HG03103 (cell line): ENCODE results near the gene MAD2L1BP.
A peak's percentile ranks its signal among the peaks of the same experiment; 100 is the strongest.
"Not testable (repeated sequence)": the region's sequence is repeated elsewhere in the genome, so short reads cannot be mapped to it uniquely, and the experiment has no call there.

Experiments used
- ATAC-seq: cut with Tn5 transposase; IDR thresholded peaks from one replicate; pipeline ENCODE4 v1.9.1; 2021; ENCODE audit warnings: low read depth; ENCODE audit not compliant: unreplicated experiment

MAD2L1BP gene

DNA sequence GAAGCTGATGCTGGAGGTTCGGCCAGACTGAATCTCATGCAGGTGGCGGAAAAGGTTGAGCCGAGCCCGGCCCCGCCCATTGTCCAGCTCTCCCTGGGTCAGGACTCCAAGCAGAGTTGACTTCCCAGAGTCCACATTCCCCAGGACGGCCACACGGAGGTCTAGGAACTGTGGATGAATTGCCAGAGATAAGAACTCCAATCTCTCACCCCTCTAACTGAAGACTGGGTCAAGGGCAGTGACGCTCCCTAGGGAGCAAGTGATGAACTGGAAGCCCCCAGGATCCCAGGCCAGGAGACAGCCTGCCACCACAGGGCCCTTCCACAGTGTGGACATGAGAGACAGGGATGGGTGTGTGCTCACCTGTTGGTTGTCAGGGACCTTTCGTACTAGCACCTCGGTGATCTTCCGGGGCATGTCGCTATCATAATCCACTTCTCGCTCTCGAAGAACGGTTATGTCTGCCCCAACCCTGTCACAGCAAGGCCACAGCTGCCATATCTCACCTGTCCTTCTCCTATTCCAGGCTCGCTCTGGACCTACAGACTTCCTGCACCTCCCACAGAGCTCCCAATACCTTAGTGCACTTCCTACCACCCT, 10.1 kb upstream of the MAD2L1BP start:
- ATAC-seq, result no peak

DNA sequence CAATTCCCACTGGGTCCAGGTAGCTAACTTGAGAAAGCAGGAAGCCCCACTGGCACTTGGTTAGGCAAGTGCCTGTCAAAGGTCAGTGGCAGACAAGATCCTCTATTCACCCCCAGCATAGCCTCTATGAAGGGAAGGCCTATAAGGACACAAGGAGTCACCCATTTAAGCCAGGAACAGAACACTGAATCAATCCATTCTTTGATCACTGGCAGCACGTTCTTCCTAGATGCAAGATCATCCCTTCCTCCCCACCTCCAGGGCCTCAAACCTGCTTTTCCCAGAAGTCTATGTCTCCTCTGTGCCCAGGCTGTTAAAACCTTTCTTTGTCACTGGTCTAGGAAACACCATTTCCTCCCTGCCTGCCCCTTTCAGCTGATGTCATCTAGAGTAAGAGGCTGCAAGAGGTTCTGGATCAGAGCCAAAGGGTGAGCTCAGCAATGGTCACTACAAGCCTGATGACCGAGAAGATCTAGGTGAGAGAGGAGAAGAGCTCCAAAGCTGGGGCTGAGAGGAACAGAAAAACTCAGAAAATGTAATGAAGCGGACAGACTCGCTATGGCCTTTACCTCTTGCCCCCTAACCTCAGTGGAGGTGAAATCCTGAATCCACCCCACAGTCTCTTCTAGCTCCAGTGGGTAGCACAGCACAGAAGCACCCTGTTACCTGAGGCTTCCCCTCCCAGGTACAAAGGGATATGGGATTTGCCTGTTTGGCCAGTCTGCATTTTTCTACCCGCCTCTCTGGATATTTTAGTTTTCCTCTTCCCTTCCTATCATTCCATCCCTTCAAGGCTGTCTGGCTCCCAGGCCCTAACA, 8.4 kb upstream of the MAD2L1BP start:
- no peak for ATAC-seq

DNA sequence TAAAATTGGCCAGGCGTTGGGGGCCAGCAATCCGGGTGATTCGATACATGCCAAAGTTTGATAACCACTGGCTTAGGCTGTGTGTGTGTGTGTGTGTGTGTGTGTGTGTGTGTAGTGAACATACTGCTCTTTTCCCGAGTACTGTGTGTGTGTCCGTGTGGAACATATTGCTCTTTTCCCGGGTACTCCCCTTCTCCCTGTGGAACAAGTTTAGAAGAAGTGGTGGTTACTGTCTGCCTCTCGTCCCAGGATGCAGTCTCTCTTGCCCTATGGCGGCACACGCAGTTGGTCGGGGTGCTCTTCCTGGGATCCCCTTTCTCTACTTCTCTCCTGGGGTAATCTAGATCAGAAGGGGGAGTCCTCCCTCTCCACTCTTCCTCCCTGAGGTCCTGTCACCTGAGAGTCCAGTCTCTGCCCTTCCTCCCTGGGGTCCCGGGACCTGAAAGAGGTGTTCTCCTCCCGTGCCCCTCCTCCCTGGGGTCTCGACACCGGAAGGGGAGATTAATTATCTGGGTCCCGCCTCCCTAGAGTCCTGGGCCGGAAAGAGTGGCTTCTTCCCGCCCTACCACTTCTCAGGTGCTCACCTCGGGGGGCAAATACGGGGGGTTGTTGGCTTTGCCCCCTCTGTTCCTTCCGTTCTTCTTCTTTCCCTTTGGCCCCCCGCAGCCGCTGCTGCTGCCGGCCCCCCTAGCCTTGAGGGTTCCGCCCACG, 7.1 kb upstream of the MAD2L1BP start:
- no peak for ATAC-seq

DNA sequence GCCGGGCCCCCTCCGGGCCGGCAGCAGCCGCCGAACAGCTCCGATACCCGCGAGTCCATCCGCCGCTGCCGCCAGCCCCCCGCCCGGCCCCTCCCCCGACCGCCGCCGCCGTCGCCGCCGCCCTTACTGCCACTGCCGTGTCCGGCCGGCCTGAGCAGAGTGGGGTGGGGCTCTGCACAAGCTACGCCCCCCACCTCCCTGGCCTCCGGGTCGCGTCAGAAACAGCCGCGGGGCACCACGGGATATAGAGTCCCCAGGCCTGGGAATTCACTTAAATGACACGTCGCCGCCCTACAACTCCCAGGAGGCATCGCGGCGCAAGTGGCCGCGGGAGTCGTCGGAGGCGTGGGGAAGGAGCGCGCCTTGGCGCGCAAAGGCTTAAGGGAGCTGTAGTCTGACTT, 6.5 kb upstream of the MAD2L1BP start, which contains the start of gene GTPBP2:
Gene GTPBP2 (minus strand): TSS at position 161 of the 401 bp plus-strand sequence. CDS start 102 bp downstream, at position 59.
- peak; percentile 82 for ATAC-seq

DNA sequence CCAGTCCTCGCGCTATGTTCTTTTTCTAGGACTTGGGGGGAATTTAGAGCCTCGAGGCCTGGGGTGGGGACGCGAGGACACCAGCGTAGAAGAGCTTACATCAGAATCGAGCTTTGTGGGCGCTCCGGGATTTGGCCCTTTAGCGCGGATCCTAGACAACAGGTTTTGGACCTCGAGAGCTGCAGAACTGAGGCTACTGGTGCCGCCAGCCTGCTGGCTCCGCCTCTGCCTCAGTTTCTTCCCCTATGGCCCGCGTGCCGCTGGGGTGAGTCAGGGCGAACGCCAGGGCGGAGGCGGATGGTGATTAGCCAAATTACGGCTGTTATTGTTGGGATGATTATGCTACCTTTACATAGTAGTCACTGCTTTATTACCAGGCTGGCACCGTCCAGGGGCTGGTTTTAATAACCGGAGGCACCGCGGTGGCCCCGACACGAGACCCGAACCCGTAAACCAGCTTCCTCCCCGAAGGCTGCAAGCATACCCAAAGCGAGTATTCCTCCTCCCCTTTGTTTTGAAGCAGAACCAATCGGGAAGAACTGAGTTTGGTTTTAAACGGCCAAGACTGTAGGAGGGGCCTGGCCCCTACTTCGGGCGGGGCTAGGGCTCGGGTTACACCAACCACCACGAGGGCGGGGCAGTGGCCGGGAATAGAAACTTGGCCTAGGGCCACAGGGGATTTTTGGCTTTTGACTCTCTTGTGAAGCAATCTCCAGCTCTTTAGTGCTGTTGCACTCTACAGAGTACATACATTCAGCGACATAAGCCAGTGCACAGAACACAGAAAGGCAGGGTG, 5.9 kb upstream of the MAD2L1BP start:
- ATAC-seq, result peak; percentile 55

DNA sequence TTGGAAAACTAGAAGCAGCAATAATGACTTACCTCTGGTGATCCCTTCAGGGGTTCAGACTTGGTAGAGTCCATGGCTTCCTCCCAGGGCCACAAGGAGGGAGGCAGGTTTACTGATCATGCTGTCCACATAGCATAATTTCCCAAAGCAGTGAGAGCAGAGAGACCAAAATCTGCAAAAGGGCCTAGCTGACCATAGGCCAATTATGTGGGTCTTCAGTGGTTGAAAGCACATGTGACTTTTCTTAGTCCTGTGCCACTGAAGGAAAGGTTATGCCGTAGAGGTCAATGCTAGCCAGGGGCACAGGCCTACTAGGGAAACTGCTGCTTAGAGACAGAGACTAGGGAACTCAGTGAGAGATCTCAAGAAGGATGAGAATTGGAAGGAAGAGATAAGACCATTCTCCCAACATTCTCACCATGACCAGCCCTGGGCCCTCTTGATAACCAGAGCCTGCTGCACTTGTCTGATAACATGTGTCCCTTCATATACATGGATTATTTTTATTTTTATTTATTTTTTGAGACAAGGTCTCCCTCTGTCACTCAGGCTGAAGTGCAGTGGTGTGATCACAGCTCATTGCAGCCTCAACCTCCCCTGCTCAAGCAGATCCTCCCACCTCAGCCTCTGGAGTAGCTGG, 4.5 kb upstream of the MAD2L1BP start:
- ATAC-seq, result no peak

DNA sequence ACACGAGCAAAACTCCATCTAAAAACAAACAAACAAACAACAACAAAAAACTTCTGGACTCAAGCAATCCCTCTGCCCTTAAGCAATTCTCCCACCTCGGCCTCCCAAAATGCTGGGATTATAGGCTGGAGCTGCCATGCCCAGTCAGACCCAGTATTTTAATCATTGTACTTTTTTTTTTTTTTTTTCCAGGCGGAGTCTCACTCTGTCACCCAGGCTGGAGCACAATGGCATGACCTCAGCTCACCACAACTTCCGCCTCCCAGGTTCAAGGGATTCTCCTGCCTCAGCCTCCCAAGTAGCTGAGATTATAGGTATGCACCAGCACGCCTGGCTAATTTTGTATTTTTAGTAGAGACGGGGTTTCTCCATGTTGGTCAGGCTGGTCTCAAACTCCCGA, 2.6 kb upstream of the MAD2L1BP start:
- ATAC-seq, result not testable (repeated sequence)

DNA sequence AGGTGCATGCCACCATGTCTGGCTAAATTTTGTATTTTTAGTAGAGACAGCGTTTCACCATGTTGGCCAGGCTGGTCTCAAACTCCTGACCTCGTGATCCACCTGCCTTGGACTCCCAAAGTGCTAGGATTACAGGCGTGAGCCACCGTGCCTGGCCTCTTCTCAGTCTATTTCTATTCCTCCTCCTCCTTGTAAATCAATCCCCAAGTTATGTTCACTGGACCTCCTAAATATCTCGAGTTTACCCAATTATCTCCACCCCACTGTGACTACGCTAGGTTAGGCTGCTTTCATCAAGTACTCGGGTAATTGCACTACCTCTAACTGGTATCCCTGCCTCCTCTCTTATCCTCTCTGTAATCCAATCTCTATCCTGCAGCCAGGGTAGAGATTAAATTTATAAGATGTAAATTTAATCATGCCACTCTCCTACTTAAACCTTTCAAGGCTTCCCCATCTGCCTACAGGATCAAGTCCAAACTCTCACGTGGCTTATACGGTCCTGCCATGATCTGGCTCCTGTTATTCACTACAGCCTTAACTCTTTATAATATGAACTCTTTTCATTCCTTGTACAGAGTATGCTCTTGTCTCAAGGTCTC, 837 bp upstream of the MAD2L1BP start:
- no peak for ATAC-seq

DNA sequence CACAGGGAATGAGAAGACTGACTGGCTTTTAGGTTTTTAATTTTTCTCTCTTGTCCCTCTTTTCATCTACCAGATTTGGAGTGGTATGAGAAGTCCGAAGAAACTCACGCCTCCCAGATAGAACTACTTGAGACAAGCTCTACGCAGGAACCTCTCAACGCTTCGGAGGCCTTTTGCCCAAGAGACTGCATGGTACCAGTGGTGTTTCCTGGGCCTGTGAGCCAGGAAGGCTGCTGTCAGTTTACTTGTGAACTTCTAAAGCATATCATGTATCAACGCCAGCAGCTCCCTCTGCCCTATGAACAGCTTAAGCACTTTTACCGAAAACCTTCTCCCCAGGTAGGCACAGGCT, 644 bp downstream of the MAD2L1BP start:
- ATAC-seq, result peak; percentile 11

DNA sequence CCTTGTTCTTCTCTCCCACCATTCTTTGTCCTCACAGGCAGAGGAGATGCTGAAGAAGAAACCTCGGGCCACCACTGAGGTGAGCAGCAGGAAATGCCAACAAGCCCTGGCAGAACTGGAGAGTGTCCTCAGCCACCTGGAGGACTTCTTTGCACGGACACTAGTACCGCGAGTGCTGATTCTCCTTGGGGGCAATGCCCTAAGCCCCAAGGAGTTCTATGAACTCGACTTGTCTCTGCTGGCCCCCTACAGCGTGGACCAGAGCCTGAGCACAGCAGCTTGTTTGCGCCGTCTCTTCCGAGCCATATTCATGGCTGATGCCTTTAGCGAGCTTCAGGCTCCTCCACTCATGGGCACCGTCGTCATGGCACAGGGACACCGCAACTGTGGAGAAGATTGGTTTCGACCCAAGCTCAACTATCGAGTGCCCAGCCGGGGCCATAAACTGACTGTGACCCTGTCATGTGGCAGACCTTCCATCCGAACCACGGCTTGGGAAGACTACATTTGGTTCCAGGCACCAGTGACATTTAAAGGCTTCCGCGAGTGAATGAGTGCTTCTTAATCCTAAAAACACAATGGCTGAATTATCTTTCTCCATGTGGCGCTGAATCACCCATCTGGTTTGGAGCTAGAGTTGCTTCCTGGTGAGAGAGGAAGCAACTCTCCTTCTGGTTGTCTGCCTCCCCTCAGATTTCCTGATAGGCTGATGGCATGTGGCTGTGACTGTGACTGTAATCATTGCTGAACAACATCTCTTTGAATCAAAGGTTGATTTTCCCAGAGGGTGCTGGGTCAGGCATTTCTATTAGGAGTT, 4.6 kb downstream of the MAD2L1BP start:
- no peak for ATAC-seq

DNA sequence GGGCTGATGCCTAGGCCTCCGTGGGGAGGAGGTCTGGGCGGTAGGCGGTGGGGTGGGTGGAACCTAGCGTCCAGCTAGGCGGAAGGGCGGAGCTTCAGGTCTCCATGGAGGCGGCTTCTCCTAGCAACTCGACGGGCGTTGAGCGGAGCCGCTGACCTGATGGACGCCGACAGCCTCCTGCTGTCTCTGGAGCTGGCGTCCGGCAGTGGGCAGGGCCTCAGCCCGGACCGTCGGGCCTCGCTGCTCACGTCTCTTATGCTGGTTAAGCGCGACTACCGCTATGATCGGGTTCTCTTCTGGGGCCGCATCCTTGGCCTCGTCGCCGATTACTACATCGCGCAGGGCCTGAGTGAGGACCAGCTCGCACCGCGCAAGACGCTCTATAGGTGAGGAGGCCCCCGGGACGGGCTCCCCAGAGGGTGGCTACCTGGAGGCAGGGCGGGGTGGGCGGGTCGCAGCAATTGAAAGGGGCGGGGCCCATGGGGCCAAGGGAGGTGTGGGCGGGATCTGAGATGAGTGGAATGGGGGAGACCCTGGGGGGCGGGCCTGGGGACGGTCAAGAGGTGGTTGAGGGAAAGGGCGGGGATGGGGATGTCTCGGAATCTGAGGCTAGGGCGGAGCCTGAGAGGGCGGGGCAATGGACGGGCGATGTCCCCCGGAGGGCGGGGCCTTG, 9.4 kb downstream of the MAD2L1BP start, which contains the start of gene RSPH9:
Gene RSPH9 (plus strand): TSS at position 97 of the 673 bp plus-strand sequence. CDS start 63 bp downstream, at position 160.
- peak; percentile 55 for ATAC-seq

DNA sequence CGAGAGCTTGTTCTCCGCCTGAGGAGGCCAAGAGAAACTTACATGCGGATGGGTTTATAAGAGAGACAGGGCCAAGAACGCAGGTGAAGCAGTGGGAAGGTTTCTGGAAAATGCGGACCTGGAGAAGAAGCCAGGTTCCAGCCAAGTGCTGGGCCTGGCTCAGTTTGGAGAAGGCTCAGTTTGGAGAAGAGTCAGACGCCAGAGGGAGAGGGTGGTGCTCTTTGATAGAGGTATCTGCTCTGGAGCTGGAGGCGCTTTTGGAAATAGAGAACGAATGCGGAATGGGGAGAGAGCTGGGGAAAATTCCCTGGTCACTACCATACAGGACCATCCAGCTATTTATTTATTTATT, 9.9 kb downstream of the MAD2L1BP start:
- ATAC-seq, result no peak

DNA sequence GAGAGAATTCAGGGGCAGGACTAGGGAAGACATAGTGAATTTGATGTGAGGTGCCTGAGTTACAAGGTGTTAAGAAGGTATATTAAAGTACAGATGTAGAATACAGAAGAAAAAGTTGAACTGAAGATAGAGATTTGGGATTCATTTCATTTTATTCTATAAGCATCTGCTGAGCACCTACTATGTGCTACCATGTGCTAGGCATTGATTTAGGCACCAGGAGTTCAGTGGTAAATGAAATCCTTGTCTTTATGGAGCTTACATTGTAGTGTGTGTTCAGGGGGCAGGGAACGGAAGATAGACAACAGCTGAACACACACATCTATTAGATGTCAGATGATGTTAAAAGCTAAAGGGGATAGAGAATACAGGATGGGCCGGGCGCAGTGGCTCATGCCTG, 12.0 kb downstream of the MAD2L1BP start:
- ATAC-seq, result no peak

DNA sequence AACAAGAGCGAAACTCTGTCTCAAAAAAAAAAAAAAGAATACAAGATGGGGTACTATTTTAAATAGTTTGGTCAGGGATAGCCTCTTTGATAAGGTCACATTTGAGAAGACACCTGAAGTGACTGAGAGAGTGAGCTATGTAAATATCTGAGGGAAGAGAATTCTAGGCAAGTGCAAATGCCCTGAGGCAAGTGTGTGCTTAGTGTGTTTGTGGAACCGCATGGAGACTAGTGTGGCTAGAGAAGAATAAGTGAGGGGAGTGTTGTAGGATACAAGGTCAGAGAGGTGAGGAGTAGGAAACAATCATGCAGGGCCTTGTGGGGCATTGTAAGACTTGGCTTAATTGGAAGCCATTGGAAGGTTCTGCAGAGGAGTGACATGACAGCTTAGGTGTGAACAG, 12.6 kb downstream of the MAD2L1BP start:
- ATAC-seq, result no peak

DNA sequence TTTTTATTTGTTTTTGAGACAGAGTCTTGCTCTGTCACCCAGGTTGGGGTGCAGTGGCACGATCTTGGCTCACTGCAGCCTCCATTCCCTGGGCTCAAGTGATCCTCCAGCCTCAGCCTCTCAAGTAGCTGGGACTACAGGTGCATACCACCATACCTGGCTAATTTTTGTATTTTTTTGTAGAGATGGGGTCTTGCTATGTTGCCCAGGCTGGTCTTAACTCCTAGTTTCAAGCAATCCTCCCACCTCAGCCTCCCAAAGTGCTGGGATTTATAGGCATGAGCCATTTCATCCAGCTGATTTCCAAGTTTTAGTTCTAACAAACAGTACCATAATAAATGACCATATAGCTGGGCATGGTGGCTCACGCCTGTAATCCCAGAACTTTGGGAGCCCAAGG, 17.2 kb downstream of the MAD2L1BP start:
- not testable (repeated sequence) for ATAC-seq

DNA sequence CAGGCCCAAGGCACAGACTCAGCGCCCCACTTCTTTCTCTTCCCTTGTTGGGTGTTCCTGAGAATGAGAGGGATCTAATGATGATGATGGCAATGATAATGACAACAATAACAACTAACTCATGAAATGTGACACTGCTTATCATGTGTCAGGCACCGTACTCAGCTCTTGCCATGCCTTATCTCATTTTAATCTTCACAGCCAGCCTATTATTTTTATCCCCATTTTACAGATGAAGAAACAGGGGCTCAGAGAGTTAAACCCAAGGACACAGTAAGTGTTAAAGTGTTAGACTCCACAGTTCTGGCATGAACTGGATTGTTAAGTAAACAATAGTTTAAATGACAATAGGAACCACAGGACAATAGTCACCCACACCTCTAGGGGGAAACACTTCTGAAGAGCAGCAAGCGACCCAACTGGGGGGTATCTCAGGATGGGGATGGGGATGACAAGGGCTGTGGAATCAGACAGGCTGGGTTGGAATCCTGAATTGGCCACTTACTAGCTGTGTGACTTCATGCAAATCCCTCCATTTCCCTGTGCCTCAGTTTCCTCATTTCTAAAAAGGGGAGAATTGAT, 21.7 kb downstream of the MAD2L1BP start:
- no peak for ATAC-seq

DNA sequence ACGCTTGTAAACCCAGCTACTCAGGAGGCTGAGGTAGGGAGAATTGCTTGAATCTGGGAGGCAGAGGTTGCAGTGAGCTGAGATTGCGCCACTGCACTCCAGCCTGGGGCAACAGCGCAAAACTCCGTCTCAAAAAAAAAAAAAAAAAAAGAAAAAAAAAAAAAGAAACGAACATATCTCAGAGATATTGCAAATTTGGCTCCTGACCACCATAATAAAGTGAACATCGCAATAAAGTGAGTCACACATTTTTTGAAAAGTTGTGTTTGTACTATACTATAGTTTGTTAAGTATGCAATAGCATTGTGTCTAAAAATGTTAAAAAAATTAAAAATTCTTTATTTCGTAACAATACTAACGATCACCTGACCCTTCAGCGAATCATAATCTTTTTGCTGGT, 22.5 kb downstream of the MAD2L1BP start:
- no peak for ATAC-seq

DNA sequence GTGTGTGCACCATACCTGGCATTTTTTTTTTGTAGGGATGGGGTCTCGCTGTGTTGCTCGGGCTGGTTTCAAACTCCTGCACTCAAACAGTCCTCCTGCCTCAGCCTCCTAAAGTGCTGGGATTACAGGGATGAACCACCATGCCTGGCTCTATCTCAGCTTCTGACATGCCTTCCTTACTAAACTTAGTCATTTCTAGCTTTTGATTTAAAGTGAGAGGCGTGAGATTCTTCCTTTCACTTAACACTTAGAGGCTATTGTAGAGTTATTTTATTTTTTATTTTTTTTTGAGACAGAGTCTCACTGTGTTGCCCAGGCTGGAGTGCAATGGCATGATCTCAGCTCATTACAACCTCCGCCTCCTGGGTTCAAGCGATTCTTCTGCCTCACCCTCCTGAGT, 27.3 kb downstream of the MAD2L1BP start:
- not testable (repeated sequence) for ATAC-seq
